Airway epithelial cell (primary cell): ENCODE data around the gene SIPA1L2. TPM values are rescaled to one million over a fixed set of nuclear protein-coding genes. Genes with fewer than 3 reads are reported as not detected.

Experiments used
- total RNA-seq: library from RNA; depleted of rRNA; stranded (reverse); fragments of >200 nt; gene quantifications from 2 replicates; pipeline ENCODE4 v1.2.3, GENCODE V29; 2015

The SIPA1L2 gene
- total RNA-seq = 9.2 and 12.4 TPM in 2 replicates

DNA sequence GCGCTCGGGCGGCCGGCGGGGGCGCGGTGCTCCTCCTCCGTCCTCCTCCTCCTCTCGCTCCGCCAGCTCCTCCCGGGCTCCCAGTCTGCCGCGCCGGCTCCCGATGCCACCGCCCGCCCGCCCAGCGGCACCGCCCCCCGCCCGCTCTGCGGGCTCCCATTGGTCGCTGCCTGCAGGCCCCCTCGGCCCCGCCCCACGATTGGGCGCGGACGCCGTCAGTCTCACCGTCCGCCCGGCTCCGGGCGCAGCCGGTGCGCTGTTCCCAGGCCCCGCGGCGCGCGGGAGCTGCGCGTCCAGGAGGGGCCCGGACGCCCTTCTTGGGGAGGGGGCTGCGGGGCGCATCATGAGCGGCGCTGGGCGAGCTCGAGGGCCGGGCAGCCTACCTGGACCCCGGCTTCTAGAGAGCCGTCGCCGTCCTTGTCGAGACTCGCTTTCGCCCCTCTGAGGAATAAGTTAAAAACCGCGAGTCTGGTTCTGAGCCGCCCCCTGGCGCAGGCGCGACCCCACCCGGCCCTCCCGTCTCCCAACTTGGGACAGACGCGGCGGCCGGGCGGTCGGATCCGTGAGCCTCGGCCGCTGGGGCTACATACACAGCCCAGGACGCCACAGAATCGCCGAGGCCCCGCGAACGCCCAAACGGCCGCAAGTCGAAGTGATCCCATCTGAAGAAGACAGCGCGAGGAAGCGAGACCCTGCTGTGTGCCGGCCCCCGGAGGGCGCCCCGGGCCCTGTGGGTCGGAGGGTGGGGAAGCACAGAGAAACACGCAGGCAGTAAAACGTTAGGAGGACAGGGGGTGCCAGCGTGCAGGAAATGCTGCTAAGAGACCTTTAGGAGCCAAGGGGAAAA lies at the start of gene SIPA1L2:
Gene SIPA1L2 (minus strand): TSS at position 87 of the 847 bp plus-strand sequence. CDS start 114,794 bp downstream, outside the sequence.

Other genes with a start within 250 kb of the SIPA1L2 start
- gene MAP10, start 175.3 kb upstream of the SIPA1L2 start, total RNA-seq = 0.33 and 0.85 TPM in 2 replicates